NCI-H82 treated with DMSO at 0.1 percent for 48 hours (cell line): ENCODE data around the gene RFESD.
"Not testable (repeated sequence)": the region's sequence is repeated elsewhere in the genome, so short reads cannot be mapped to it uniquely, and the experiment has no call there.

ENCODE experiments used
- DNase-seq: peaks from one replicate; lab custom pipeline; 2025; ENCODE audit not compliant: unreplicated experiment; lab: John Stamatoyannopoulos, UW

The RFESD gene

GRCh38 chr5:95627971-95628810, 18.4 kb upstream of the RFESD start:
- no peak for DNase-seq

- no peak for DNase-seq
Measured at GRCh38 chr5:95628933-95629332, 17.6 kb upstream of the RFESD start.

- DNase-seq = no peak
Measured at GRCh38 chr5:95630394-95630917, 16.1 kb upstream of the RFESD start.

GRCh38 chr5:95631255-95631958, 15.2 kb upstream of the RFESD start:
- no peak for DNase-seq

GRCh38 chr5:95631991-95632675, 14.4 kb upstream of the RFESD start:
- DNase-seq = no peak

- not testable (repeated sequence) for DNase-seq
Measured at GRCh38 chr5:95632942-95633341, 13.6 kb upstream of the RFESD start.

- no peak for DNase-seq
Measured at GRCh38 chr5:95633671-95634070, 12.9 kb upstream of the RFESD start.

- DNase-seq = no peak
Measured at GRCh38 chr5:95634081-95634480, 12.5 kb upstream of the RFESD start.

GRCh38 chr5:95638632-95639031, 7.9 kb upstream of the RFESD start:
- no peak for DNase-seq

- DNase-seq = no peak
Measured at GRCh38 chr5:95641741-95642220, 4.8 kb upstream of the RFESD start.

- DNase-seq = no peak
Measured at GRCh38 chr5:95643152-95643551, 3.4 kb upstream of the RFESD start.

GRCh38 chr5:95644351-95645042, 2.1 kb upstream of the RFESD start:
- DNase-seq = no peak

GRCh38 chr5:95646226-95646568, 380 bp upstream of the RFESD start:
- DNase-seq = not testable (repeated sequence)

- no peak for DNase-seq
Measured at GRCh38 chr5:95647886-95648860, 1.6 kb downstream of the RFESD start.

GRCh38 chr5:95649274-95649673, 2.7 kb downstream of the RFESD start:
- DNase-seq = no peak

- DNase-seq = no peak
Measured at GRCh38 chr5:95649842-95650620, 3.5 kb downstream of the RFESD start.

GRCh38 chr5:95652849-95653248, 6.3 kb downstream of the RFESD start:
- DNase-seq = no peak

GRCh38 chr5:95654196-95654595, 7.6 kb downstream of the RFESD start:
- no peak for DNase-seq

- no peak for DNase-seq
Measured at GRCh38 chr5:95655575-95655974, 9.0 kb downstream of the RFESD start.
